HepG2 (cell line): ENCODE measurements around the gene CYP46A1. TPM values are rescaled to one million over a fixed set of nuclear protein-coding genes. Genes with fewer than 3 reads are reported as not detected.

Source experiments
- ARNT2 ChIP-seq: sonication (generic); formaldehyde crosslinking; IDR thresholded peaks from 2 replicates; pipeline ENCODE4 v1.8.0; 2022; ENCODE audit warnings: mild to moderate bottlenecking, low read depth, missing genetic modification reagents, moderate library complexity
- ATF2 ChIP-seq: sonication (generic); formaldehyde crosslinking; IDR thresholded peaks from 2 replicates; pipeline ENCODE4 v1.4.0; 2020; ENCODE audit warnings: missing genetic modification reagents
- FUBP1 ChIP-seq: sonication (generic); formaldehyde crosslinking; IDR thresholded peaks from 2 replicates; pipeline ENCODE4 v1.5.1; 2020; ENCODE audit warnings: missing genetic modification reagents, mild to moderate bottlenecking, borderline replicate concordance
- MZF1 ChIP-seq: sonication (generic); formaldehyde crosslinking; IDR thresholded peaks from 2 replicates; pipeline ENCODE4 v1.8.1; 2023; ENCODE audit warnings: mild to moderate bottlenecking, missing genetic modification reagents, borderline replicate concordance
- NCOR1 ChIP-seq: fragments of 200-600 bp; sonication (generic); IDR thresholded peaks from 2 replicates; pipeline ENCODE4 v1.7.0; 2017; ENCODE audit warnings: antibody characterized with exemption, low read length, borderline replicate concordance
- PHF8 ChIP-seq: sonication (generic); formaldehyde crosslinking; IDR thresholded peaks from 2 replicates; pipeline ENCODE4 v1.5.0; 2020; ENCODE audit warnings: missing genetic modification reagents
- RFX1 ChIP-seq: fragments of 450-650 bp; IDR thresholded peaks from 2 replicates; pipeline ENCODE4 v1.6.1; 2017
- SALL1 ChIP-seq: sonication (generic); formaldehyde crosslinking; IDR thresholded peaks from 2 replicates; pipeline ENCODE4 v1.8.0; 2022; ENCODE audit warnings: mild to moderate bottlenecking, missing genetic modification reagents
- TBP ChIP-seq: sonication (generic); formaldehyde crosslinking; IDR thresholded peaks from 2 replicates; pipeline ENCODE4 v1.5.0; 2020; ENCODE audit warnings: missing genetic modification reagents
- ZNF20 ChIP-seq: sonication (generic); formaldehyde crosslinking; IDR thresholded peaks from 2 replicates; pipeline ENCODE4 v1.4.0; 2020; ENCODE audit warnings: mild to moderate bottlenecking, moderate library complexity, missing genetic modification reagents
- ZNF720 ChIP-seq: sonication (generic); formaldehyde crosslinking; IDR thresholded peaks from 2 replicates; pipeline ENCODE4 v1.4.0; 2020; ENCODE audit warnings: missing genetic modification reagents
- ZNF770 ChIP-seq: sonication (generic); formaldehyde crosslinking; IDR thresholded peaks from 2 replicates; pipeline ENCODE4 v1.5.0; 2020; ENCODE audit warnings: mild to moderate bottlenecking, missing genetic modification reagents
- ZNF883 ChIP-seq: sonication (generic); formaldehyde crosslinking; IDR thresholded peaks from 2 replicates; pipeline ENCODE4 v1.5.1; 2020; ENCODE audit warnings: mild to moderate bottlenecking, missing genetic modification reagents; ENCODE audit errors: not compliant biosample characterization
- polyA plus RNA-seq, 8 experiments: library from polyadenylated mRNA; depleted of rRNA in 3 of 8; stranded (reverse) in 7 of 8; unstranded in 1 of 8; fragments of >200 nt; fragmentation: Illumina TruSeq in 4 of 8; extraction: Trizol in 4 of 8; gene quantifications; 2 replicates each; pipeline versions ENCODE4 v1.2.1 to v1.2.3, GENCODE V29; 2011 to 2016; ENCODE audit warnings: low read depth in 4 of 8, missing spikeins in 1 of 8, mixed read lengths in 1 of 8; ENCODE audit not compliant: insufficient read depth in 1 of 8
- total RNA-seq, 5 experiments: library from RNA; depleted of rRNA; stranded (reverse); fragments of >200 nt; fragmentation: Illumina TruSeq; extraction: Trizol; gene quantifications; 2 replicates each; pipeline ENCODE4 v1.2.3, GENCODE V29; 2016; ENCODE audit warnings: low read depth in 1 of 5
- TF ChIP-seq, protein P1 (sequence below): sonication (generic); formaldehyde crosslinking; IDR thresholded peaks from 2 replicates; pipeline ENCODE4 v1.5.0; 2020; ENCODE audit warnings: mild to moderate bottlenecking, low read depth, missing genetic modification reagents, borderline replicate concordance
- TF ChIP-seq, protein P2 (sequence below), 2 experiments: sonication (generic) in 1 of 2; formaldehyde crosslinking in 1 of 2; IDR thresholded peaks; 2 replicates each; pipeline versions ENCODE4 v1.4.0 to v1.6.1; 2018 to 2020; ENCODE audit warnings: missing genetic modification reagents in 2 of 2, borderline replicate concordance in 1 of 2, low read depth in 1 of 2, mild to moderate bottlenecking in 1 of 2, missing biosample characterization in 1 of 2
- TF ChIP-seq, protein P3 (sequence below): sonication (generic); formaldehyde crosslinking; IDR thresholded peaks from 2 replicates; pipeline ENCODE4 v1.9.0; 2021; ENCODE audit warnings: missing genetic modification reagents, borderline replicate concordance

CYP46A1 gene
- total and polyA plus RNA-seq, 2 of the 13 experiments (the other 11 are each of a cell fraction or from before 2014, with no cell fraction given): not detected

- no peak for TF ChIP-seq ZNF720 (CRISPR knock-in tag)
- TF ChIP-seq, protein P1, sequence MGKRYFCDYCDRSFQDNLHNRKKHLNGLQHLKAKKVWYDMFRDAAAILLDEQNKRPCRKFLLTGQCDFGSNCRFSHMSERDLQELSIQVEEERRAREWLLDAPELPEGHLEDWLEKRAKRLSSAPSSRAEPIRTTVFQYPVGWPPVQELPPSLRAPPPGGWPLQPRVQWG (CRISPR knock-in tag): no peak
- TF ChIP-seq SALL1 (CRISPR knock-in tag): peak; percentile 75
- no peak for TF ChIP-seq TBP
- TF ChIP-seq ZNF770 (CRISPR knock-in tag): no peak
- TF ChIP-seq PHF8: no peak
- no peak for TF ChIP-seq MZF1 (CRISPR knock-in tag)
- no peak for TF ChIP-seq NCOR1
- no peak for TF ChIP-seq RFX1
- TF ChIP-seq ZNF883 (CRISPR knock-in tag): no peak
- TF ChIP-seq, protein P2, sequence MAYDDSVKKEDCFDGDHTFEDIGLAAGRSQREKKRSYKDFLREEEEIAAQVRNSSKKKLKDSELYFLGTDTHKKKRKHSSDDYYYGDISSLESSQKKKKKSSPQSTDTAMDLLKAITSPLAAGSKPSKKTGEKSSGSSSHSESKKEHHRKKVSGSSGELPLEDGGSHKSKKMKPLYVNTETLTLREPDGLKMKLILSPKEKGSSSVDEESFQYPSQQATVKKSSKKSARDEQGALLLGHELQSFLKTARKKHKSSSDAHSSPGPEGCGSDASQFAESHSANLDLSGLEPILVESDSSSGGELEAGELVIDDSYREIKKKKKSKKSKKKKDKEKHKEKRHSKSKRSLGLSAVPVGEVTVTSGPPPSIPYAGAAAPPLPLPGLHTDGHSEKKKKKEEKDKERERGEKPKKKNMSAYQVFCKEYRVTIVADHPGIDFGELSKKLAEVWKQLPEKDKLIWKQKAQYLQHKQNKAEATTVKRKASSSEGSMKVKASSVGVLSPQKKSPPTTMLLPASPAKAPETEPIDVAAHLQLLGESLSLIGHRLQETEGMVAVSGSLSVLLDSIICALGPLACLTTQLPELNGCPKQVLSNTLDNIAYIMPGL (CRISPR knock-in tag; IDR thresholded peaks at IDR 0.05; ENCODE audit: borderline replicate concordance in 1 of 2, low read depth in 1 of 2): peak in 1 of 2 experiments; percentile 41; a peak in 1 of 4 replicates
- TF ChIP-seq FUBP1 (CRISPR knock-in tag): no peak
- TF ChIP-seq ATF2: no peak
- no peak for TF ChIP-seq ZNF20 (CRISPR knock-in tag)
- no peak for TF ChIP-seq ARNT2 (CRISPR knock-in tag)
- TF ChIP-seq, protein P3, sequence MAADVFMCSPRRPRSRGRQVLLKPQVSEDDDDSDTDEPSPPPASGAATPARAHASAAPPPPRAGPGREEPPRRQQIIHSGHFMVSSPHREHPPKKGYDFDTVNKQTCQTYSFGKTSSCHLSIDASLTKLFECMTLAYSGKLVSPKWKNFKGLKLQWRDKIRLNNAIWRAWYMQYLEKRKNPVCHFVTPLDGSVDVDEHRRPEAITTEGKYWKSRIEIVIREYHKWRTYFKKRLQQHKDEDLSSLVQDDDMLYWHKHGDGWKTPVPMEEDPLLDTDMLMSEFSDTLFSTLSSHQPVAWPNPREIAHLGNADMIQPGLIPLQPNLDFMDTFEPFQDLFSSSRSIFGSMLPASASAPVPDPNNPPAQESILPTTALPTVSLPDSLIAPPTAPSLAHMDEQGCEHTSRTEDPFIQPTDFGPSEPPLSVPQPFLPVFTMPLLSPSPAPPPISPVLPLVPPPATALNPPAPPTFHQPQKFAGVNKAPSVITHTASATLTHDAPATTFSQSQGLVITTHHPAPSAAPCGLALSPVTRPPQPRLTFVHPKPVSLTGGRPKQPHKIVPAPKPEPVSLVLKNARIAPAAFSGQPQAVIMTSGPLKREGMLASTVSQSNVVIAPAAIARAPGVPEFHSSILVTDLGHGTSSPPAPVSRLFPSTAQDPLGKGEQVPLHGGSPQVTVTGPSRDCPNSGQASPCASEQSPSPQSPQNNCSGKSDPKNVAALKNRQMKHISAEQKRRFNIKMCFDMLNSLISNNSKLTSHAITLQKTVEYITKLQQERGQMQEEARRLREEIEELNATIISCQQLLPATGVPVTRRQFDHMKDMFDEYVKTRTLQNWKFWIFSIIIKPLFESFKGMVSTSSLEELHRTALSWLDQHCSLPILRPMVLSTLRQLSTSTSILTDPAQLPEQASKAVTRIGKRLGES (CRISPR knock-in tag): no peak
These were observed 46.1 kb downstream of the CYP46A1 start (continued) for GRCh38 chr14:99729991-99730875.
